Endothelial cell of umbilical vein (primary cell): Measurements from ENCODE around the gene CYP46A1.
A peak's percentile ranks its signal among the peaks of the same experiment; 100 is the strongest.

Experiments
- CTCF ChIP-seq, 2 donors: IDR thresholded peaks; 1 replicate in 1 of 2; 2 replicates in 1 of 2; pipeline ENCODE4 v1.5.1; 2011; ENCODE audit warnings: low read length in 2 of 2, mild to moderate bottlenecking in 2 of 2, moderate library complexity in 2 of 2, control low read depth in 1 of 2, inconsistent platforms in 1 of 2, low read depth in 1 of 2; ENCODE audit not compliant: insufficient read depth in 1 of 2; ENCODE audit errors: extremely low read depth in 1 of 2
- FOS ChIP-seq: IDR thresholded peaks from 2 replicates; pipeline ENCODE4 v1.6.1; 2011; ENCODE audit warnings: mild to moderate bottlenecking, low read length, moderate library complexity, borderline replicate concordance; ENCODE audit not compliant: insufficient read depth

- peak; percentile 33 for TF ChIP-seq FOS
- TF ChIP-seq CTCF (IDR thresholded peaks at IDR 0.05; ENCODE audit: extremely low read depth in 1 of 2, insufficient read depth in 1 of 2, low read depth in 1 of 2, low read length in 2 of 2): no peak
Observed at GRCh38 chr14:99758121-99758821, 74.2 kb downstream of the CYP46A1 start.
